Nephron progenitor cell (in vitro differentiated cells): ENCODE results near the gene OR11A1.
"Not testable (repeated sequence)": the region's sequence is repeated elsewhere in the genome, so short reads cannot be mapped to it uniquely, and the experiment has no call there.

Source experiments
- DNase-seq: peaks from one replicate; pipeline ENCODE4 v3.0.0; 2021
- H3K27ac Mint-ChIP-seq: 2 replicates; pipeline ENCODE4 v1.8.0; 2021; ENCODE audit warnings: mild to moderate bottlenecking, moderate library complexity, mixed read lengths
- H3K27me3 Mint-ChIP-seq: 2 replicates; pipeline ENCODE4 v1.8.0; 2021; ENCODE audit warnings: mild to moderate bottlenecking, low read depth, mixed read lengths; ENCODE audit not compliant: poor library complexity
- H3K36me3 Mint-ChIP-seq: 2 replicates; pipeline ENCODE4 v1.8.0; 2021; ENCODE audit warnings: low read depth, mixed read lengths
- H3K4me1 Mint-ChIP-seq: 2 replicates; pipeline ENCODE4 v1.8.0; 2021; ENCODE audit warnings: mixed read lengths
- H3K4me3 Mint-ChIP-seq: 2 replicates; pipeline ENCODE4 v1.8.0; 2021; ENCODE audit warnings: mild to moderate bottlenecking, moderate library complexity, mixed read lengths
- H3K9me3 Mint-ChIP-seq: 2 replicates; pipeline ENCODE4 v1.8.0; 2021; ENCODE audit warnings: mild to moderate bottlenecking, moderate library complexity, mixed read lengths
- TF ChIP-seq, protein P1 (sequence below): fragments of 200-600 bp; sonication (generic); IDR thresholded peaks from 2 replicates; pipeline ENCODE4 v1.5.0; 2021; ENCODE audit warnings: antibody characterized with exemption

The OR11A1 gene

GRCh38 chr6:29442719-29443118 lies 14.2 kb downstream of the OR11A1 start:
- DNase-seq: no peak
- H3K36me3 Mint-ChIP-seq: no peaks in the 10 kb centered on the region
- no peak overlapping the region for H3K27ac Mint-ChIP-seq
- H3K27me3 Mint-ChIP-seq: peaks cover 24% of the 10 kb centered on the region
- no peak overlapping the region for H3K4me3 Mint-ChIP-seq
- H3K4me1 Mint-ChIP-seq: no peaks in the 10 kb centered on the region
- TF ChIP-seq, protein P1, sequence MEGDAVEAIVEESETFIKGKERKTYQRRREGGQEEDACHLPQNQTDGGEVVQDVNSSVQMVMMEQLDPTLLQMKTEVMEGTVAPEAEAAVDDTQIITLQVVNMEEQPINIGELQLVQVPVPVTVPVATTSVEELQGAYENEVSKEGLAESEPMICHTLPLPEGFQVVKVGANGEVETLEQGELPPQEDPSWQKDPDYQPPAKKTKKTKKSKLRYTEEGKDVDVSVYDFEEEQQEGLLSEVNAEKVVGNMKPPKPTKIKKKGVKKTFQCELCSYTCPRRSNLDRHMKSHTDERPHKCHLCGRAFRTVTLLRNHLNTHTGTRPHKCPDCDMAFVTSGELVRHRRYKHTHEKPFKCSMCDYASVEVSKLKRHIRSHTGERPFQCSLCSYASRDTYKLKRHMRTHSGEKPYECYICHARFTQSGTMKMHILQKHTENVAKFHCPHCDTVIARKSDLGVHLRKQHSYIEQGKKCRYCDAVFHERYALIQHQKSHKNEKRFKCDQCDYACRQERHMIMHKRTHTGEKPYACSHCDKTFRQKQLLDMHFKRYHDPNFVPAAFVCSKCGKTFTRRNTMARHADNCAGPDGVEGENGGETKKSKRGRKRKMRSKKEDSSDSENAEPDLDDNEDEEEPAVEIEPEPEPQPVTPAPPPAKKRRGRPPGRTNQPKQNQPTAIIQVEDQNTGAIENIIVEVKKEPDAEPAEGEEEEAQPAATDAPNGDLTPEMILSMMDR: no peak
- H3K9me3 Mint-ChIP-seq: peaks cover 17% of the 10 kb centered on the region

DNA sequence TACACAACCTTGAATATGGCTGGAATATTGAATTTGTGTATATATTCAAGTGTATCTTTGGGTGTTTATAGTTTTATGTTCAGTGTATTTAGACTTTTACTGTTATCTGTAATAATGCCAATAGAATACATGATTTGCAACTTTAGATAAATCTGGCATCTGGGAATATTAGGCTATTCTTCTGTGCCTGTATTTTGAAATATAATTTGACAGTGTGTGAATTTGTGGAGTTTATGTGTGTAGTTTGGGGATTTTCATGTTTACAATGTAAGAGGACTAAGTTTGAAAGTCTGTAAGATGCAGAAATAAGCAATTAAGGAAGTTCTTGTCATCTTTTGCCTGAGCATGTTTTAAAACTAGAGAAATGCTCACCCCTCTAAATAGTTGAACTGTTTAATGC lies 17.9 kb downstream of the OR11A1 start, which contains the start of gene OR10C1:
Gene OR10C1, plus strand, starts transcription at position 301 of the 400 bp plus-strand sequence. CDS start 710 bp downstream, outside the sequence.
- H3K27ac Mint-ChIP-seq: no peak within 1 kb of the TSS
- H3K36me3 Mint-ChIP-seq: no peaks in the 10 kb centered on the region
- DNase-seq: no peak
- H3K27me3 Mint-ChIP-seq: peaks cover 19% of the 10 kb centered on the region
- TF ChIP-seq, protein P1: no peak
- H3K9me3 Mint-ChIP-seq: peaks cover 4% of the 10 kb centered on the region
- H3K4me1 Mint-ChIP-seq: no peaks in the 10 kb centered on the region
- H3K4me3 Mint-ChIP-seq: no peak within 1 kb of the TSS

DNA sequence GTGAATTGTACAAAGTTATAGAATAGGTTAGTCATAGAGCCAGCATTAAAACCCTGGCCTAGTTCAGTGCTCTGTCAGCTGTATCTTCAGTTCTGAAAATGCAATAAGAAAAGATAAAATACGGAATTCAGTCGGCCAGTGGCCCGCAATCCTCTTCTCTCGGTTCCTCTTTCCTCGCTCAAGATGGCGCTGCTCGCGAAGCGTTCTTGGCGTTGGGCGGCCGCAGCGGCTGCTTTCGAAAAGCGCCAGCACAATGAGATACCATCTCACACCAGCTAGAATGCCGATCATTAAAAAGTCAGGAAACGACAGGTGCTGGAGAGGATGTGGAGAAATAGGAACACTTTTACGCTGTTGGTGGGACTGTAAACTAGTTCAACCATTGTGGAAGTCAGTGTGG lies 20.1 kb downstream of the OR11A1 start:
- H3K4me3 Mint-ChIP-seq, H3K9me3 Mint-ChIP-seq, H3K36me3 Mint-ChIP-seq, DNase-seq, H3K4me1 Mint-ChIP-seq, H3K27ac Mint-ChIP-seq: not testable (repeated sequence)
- peaks cover 19% of the 10 kb centered on the region for H3K27me3 Mint-ChIP-seq

DNA sequence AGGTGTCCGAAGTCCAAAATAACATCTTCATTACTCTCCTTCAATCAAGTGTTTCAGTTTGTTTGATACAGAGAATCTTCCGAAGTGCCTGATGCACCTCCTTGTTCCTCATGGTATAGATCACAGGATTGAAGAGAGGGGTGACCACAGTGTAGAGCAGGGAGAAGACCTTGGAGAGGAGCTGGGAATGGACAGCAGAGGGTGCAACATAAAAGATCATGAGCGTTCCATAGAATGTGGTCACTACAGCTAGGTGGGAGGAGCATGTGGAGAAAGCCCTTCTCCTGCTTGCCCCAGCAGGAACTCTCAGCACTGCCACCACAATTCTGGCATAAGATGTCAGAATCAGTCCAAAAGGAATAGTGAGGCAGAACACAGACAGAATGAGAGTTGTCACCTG lies 30.2 kb downstream of the OR11A1 start:
- no peak overlapping the region for H3K27ac Mint-ChIP-seq
- H3K9me3 Mint-ChIP-seq: no peaks in the 10 kb centered on the region
- TF ChIP-seq, protein P1: no peak
- no peaks in the 10 kb centered on the region for H3K36me3 Mint-ChIP-seq
- H3K4me1 Mint-ChIP-seq: no peaks in the 10 kb centered on the region
- H3K4me3 Mint-ChIP-seq: no peak overlapping the region
- peaks cover 6% of the 10 kb centered on the region for H3K27me3 Mint-ChIP-seq
- DNase-seq: no peak

GRCh38 chr6:29425075-29425474 lies 31.8 kb downstream of the OR11A1 start:
- TF ChIP-seq, protein P1: no peak
- Mint-ChIP-seq H3K27me3 (peaks cover 6% of the 10 kb centered on the region), H3K4me1 (no peaks in the 10 kb centered on the region), H3K4me3 (no peak overlapping the region), H3K27ac (no peak overlapping the region), H3K9me3 (peaks cover 6% of the 10 kb centered on the region), H3K36me3 (no peaks in the 10 kb centered on the region)
- no peak for DNase-seq

GRCh38 chr6:29424575-29424974 lies 32.3 kb downstream of the OR11A1 start:
- TF ChIP-seq, protein P1: no peak
- Mint-ChIP-seq H3K27ac (no peak overlapping the region), H3K4me1 (no peaks in the 10 kb centered on the region), H3K4me3 (no peak overlapping the region), H3K36me3 (no peaks in the 10 kb centered on the region), H3K9me3 (peaks cover 6% of the 10 kb centered on the region), H3K27me3 (peaks cover 6% of the 10 kb centered on the region)
- no peak for DNase-seq
